RWPE1 (cell line): ENCODE results near the gene GRIK4.

ENCODE experiments used
- CTCF ChIA-PET: fragments of 350-600 bp; sonication (Branson Sonifier 250); formaldehyde crosslinking; extraction: SDS; loops from one replicate; lab custom pipeline; 2021; lab: Yijun Ruan, JAX
- POLR2A ChIA-PET: fragments of 400-600 bp; formaldehyde crosslinking; extraction: SDS; loops from one replicate; lab custom pipeline; 2020; ENCODE audit warnings: antibody characterized with exemption; ENCODE audit not compliant: low non-redundant PET; lab: Yijun Ruan, JAX
- DNase-seq: peaks from one replicate; pipeline ENCODE4 v3.0.0; 2012; ENCODE audit warnings: low spot score
- H3K27ac ChIP-seq: fragments of 450-650 bp; 2 replicates; pipeline ENCODE4 v1.5.1; 2017
- CTCF ChIP-seq: fragments of 450-650 bp; conservative IDR thresholded peaks from 2 replicates; pipeline ENCODE4 v1.5.1; 2017; ENCODE audit warnings: low read depth, mild to moderate bottlenecking

The GRIK4 gene

GRCh38 chr11:120707663-120708062 is 196.1 kb downstream of the GRIK4 start:
- POLR2A ChIA-PET = no interaction called here
- no peak for DNase-seq
- no peak overlapping the region for H3K27ac ChIP-seq
- no peak for TF ChIP-seq CTCF
- CTCF ChIA-PET = no interaction called here

GRCh38 chr11:120708511-120709183 is 197.1 kb downstream of the GRIK4 start:
- ChIA-PET CTCF (interaction anchor here (0.6 kb wide), 1 partner anchor 159 kb away, joined by 3 read pairs; no protein-coding TSS in a partner anchor), POLR2A (no interaction called here)
- TF ChIP-seq CTCF = no peak
- DNase-seq = no peak
- H3K27ac ChIP-seq = no peak overlapping the region

- ChIA-PET POLR2A (no interaction called here), CTCF (no interaction called here)
- no peak for TF ChIP-seq CTCF
- H3K27ac ChIP-seq = peak overlapping the region; percentile 72
- DNase-seq = no peak
These were observed 198.3 kb downstream of the GRIK4 start for GRCh38 chr11:120709808-120710207.

- H3K27ac ChIP-seq = peak overlapping the region; percentile 72
- DNase-seq = peak; percentile 85
- ChIA-PET POLR2A (no interaction called here), CTCF (no interaction called here)
- no peak for TF ChIP-seq CTCF
These were observed 199.0 kb downstream of the GRIK4 start for GRCh38 chr11:120710354-120711131.

- no peak for DNase-seq
- POLR2A ChIA-PET = no interaction called here
- no peak for TF ChIP-seq CTCF
- H3K27ac ChIP-seq = no peak overlapping the region
- CTCF ChIA-PET = no interaction called here
These were observed 200.5 kb downstream of the GRIK4 start for GRCh38 chr11:120712014-120712413.

GRCh38 chr11:120712881-120713280 is 201.3 kb downstream of the GRIK4 start:
- no peak overlapping the region for H3K27ac ChIP-seq
- ChIA-PET CTCF (interaction anchor here (0.6 to 1.0 kb wide), 3 partner anchors 216 to 497 kb away, joined by 3 to 5 read pairs (median 3); no protein-coding TSS in a partner anchor), POLR2A (no interaction called here)
- DNase-seq = no peak
- no peak for TF ChIP-seq CTCF
